Stimulated activated naive CD8-positive, alpha-beta T cell treated with anti-CD3 and anti-CD28 coated beads, Interleukin-15, Interleukin-2, amounts not matched to agents 100 ng/mL and 50 ng/mL, for 24 hours (primary cell): ENCODE measurements around the gene ZBTB7B.

Experiments used
- H3K27ac Mint-ChIP-seq: one replicate; pipeline ENCODE4 v1.8.0; 2021; ENCODE audit warnings: mild to moderate bottlenecking, mixed read lengths
- H3K27me3 Mint-ChIP-seq: one replicate; pipeline ENCODE4 v1.8.0; 2021; ENCODE audit warnings: mixed read lengths
- H3K36me3 Mint-ChIP-seq: one replicate; pipeline ENCODE4 v1.8.0; 2021; ENCODE audit warnings: low read depth, mixed read lengths
- H3K4me1 Mint-ChIP-seq: one replicate; pipeline ENCODE4 v1.8.0; 2021; ENCODE audit warnings: low read depth, mixed read lengths
- H3K4me3 Mint-ChIP-seq: one replicate; pipeline ENCODE4 v1.8.0; 2021; ENCODE audit warnings: mild to moderate bottlenecking, mixed read lengths
- H3K9me3 Mint-ChIP-seq: one replicate; pipeline ENCODE4 v1.8.0; 2021; ENCODE audit warnings: mixed read lengths

The ZBTB7B gene

DNA sequence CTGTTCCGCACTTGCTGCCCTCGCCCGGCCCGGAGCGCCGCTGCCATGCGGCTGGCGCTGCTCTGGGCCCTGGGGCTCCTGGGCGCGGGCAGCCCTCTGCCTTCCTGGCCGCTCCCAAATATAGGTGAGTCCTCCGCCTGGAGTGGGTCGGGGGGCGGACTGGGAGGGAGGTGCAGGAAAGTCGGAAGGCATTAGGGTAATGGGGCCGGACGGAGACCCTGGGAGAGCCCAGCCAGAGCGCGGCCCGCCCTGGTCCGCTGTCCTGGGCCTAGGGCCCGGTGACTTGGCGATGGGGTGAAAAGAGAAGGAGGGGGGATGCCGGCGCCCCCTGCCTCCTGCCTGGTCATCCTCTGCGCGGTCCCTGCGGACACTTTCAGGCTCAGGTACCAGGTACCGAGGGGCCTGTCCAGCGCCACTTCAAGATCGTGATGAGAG lies 48.8 kb downstream of the ZBTB7B start:
- Mint-ChIP-seq H3K27ac (no peak overlapping the region), H3K4me1 (peaks cover 31% of the 10 kb centered on the region), H3K27me3 (no peaks in the 10 kb centered on the region)

DNA sequence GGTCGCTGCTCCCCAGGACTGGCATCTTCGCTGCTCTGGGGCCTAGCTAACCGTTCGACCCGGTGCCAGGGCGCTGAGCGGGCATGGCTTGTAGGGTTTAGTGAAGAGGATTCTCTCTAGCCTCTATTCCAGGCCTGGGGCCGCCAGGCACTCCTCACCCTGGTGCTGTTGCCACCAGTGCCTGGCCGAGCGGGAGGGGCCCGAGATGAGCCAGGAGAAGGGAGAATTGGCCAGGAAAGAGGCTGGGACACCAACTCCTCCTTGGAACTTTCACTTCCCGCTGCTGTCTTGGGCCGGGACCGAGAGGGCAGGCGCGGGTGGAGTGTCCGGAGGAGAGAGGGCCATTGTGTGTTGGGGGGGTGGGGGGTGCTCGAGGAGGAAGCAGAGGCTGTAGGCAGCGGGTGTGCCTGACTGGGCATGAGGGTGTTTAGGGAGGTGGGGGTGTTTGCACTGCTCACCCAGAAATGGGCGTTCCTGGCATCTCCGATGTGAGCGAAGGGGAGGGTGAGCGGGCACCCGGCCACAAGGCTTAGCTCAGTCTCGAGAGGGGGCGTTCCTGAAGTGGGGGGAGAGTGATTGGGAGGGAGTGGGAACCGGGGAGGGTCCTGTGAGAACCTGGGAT lies 49.3 kb downstream of the ZBTB7B start:
- Mint-ChIP-seq H3K36me3 (peaks cover 5% of the 10 kb centered on the region), H3K27me3 (no peaks in the 10 kb centered on the region), H3K4me1 (peaks cover 31% of the 10 kb centered on the region), H3K27ac (peak overlapping the region; percentile 67), H3K4me3 (peak overlapping the region; percentile 85), H3K9me3 (no peaks in the 10 kb centered on the region)

More for the DNA sequence above, 48.8 kb downstream of the ZBTB7B start:
- Mint-ChIP-seq H3K9me3 (no peaks in the 10 kb centered on the region), H3K36me3 (peaks cover under 1% of the 10 kb centered on the region), H3K4me3 (peak overlapping the region; percentile 85)

DNA sequence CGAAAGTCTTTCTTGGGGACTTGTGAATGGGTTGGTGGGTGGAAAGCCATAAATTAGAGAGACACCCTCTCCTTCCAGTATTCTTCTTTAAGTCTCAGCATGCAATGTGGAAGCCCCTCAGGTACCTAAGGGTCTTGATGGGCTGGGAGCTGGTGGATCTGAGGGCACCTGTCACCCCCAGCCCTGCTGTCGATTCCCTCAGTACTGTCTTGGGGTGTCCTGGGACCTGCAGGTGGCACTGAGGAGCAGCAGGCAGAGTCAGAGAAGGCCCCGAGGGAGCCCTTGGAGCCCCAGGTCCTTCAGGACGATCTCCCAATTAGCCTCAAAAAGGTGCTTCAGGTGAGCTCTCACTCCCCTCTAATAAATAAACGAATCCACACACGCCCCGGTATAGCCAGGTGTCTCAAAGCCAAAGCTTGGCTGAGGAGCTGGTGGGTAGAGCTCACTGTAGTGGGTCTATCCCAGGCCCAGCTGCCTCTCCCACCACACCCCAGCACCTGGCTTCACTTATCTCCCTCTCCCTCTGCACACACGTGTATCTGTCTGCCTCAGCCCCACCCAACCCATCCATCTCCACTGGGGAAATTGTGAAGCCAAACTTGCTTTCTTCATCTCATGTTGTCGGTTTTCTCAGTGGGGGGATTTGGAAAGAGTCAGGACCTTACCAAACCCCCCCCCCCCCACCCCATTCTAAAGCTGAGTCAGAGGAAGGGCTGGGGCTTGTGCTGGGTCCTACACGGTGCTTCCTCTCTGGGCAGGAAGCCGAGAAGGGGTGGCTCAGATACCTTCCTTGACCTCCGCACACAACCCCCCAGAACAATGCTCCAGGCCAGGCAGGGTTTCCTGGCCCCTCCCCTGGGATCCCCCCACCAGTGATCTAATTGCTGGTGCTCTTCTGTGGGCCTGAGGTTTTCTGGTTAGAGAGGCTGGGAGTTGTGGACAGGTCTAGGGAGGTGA lies 50.1 kb downstream of the ZBTB7B start:
- Mint-ChIP-seq H3K27me3 (no peaks in the 10 kb centered on the region), H3K4me1 (peaks cover 31% of the 10 kb centered on the region), H3K4me3 (peak overlapping the region; percentile 85), H3K9me3 (no peaks in the 10 kb centered on the region), H3K36me3 (peaks cover 5% of the 10 kb centered on the region), H3K27ac (peak overlapping the region; percentile 67)

DNA sequence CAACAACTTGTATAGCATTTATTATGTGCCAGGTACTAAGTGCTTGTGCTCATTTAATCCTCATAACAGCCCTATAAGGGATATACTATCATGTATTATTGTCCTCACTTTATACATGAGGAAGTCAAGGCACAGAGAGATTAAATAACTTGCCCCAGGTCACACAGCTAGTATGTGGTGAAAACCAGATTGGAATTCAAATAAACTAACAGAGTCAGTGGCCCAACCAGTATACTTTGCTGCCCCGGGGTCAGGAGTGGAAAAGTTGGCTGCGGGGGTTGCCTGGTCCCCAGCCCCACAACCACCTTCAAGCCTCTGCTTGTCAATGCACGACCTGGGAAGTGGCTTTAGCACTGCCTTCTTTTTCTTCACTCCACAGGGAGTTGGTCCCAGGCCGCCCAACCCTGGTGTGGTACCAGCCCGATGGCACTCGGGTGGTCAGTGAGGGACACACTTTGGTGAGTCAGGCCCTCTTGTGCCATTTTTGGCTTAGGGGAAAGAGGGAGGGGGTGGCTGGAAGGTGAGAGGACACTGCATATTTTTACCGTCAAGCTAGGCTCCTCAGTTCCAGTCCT lies 51.0 kb downstream of the ZBTB7B start:
- Mint-ChIP-seq H3K27me3 (no peaks in the 10 kb centered on the region), H3K4me3 (no peak overlapping the region)

DNA sequence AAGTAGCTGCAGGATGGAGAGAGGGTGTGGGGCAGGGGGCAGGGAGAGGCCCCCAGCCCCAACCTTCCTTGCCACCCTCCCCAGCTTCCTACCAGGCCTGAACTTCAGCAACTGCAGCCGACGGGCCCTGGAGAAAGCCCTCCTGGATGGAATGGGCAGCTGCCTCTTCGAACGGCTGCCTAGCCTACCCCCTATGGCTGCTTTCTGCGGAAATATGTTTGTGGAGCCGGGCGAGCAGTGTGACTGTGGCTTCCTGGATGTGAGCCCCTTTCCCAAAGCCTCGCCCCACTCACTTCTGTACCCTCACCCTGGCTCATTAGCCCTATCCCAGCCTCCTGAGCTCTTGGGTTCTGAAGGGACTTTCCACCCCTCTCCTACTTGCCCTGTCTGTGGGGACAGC lies 54.5 kb downstream of the ZBTB7B start:
- Mint-ChIP-seq H3K36me3 (peaks cover 18% of the 10 kb centered on the region), H3K27ac (no peak overlapping the region), H3K4me1 (peaks cover 19% of the 10 kb centered on the region), H3K4me3 (no peak overlapping the region), H3K9me3 (no peaks in the 10 kb centered on the region), H3K27me3 (no peaks in the 10 kb centered on the region)

More for the DNA sequence above, 51.0 kb downstream of the ZBTB7B start:
- H3K27ac Mint-ChIP-seq: no peak overlapping the region
- peaks cover 11% of the 10 kb centered on the region for H3K36me3 Mint-ChIP-seq
- peaks cover 31% of the 10 kb centered on the region for H3K4me1 Mint-ChIP-seq
- no peaks in the 10 kb centered on the region for H3K9me3 Mint-ChIP-seq

DNA sequence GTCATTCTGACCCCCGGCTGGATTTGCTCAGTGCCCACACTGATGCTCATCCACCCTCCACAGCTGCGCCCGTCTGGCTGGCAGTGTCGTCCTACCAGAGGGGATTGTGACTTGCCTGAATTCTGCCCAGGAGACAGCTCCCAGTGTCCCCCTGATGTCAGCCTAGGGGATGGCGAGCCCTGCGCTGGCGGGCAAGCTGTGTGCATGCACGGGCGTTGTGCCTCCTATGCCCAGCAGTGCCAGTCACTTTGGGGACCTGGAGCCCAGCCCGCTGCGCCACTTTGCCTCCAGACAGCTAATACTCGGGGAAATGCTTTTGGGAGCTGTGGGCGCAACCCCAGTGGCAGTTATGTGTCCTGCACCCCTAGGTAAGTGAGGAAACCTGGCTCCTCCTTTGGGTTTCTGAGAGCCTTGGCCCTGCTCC lies 55.2 kb downstream of the ZBTB7B start:
- Mint-ChIP-seq H3K4me3 (no peak overlapping the region), H3K27ac (no peak overlapping the region), H3K9me3 (no peaks in the 10 kb centered on the region), H3K36me3 (peaks cover 18% of the 10 kb centered on the region), H3K27me3 (no peaks in the 10 kb centered on the region), H3K4me1 (peaks cover 18% of the 10 kb centered on the region)

DNA sequence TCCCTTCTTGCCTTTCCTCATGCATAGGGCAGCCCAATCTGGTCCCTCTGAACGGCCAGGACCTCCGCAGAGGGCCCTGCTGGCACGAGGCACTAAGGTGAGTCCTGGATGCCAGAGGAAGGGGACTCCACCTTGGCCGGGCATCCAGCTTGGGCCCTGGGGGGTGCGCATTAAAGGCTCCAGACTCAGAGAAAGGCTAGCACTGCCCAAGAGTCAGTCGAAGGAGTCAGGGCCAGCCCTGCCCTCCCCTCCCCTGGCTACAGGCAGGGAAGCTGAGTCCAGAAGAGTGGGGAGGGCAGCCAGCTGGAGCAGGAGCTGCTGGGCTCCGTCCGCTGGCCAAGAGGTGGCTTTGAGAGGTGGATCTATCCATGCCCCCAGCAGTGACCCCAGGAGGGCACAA lies 58.1 kb downstream of the ZBTB7B start:
- Mint-ChIP-seq H3K4me1 (peaks cover 30% of the 10 kb centered on the region), H3K4me3 (no peak overlapping the region), H3K36me3 (peaks cover 18% of the 10 kb centered on the region), H3K27me3 (no peaks in the 10 kb centered on the region), H3K27ac (no peak overlapping the region), H3K9me3 (no peaks in the 10 kb centered on the region)

DNA sequence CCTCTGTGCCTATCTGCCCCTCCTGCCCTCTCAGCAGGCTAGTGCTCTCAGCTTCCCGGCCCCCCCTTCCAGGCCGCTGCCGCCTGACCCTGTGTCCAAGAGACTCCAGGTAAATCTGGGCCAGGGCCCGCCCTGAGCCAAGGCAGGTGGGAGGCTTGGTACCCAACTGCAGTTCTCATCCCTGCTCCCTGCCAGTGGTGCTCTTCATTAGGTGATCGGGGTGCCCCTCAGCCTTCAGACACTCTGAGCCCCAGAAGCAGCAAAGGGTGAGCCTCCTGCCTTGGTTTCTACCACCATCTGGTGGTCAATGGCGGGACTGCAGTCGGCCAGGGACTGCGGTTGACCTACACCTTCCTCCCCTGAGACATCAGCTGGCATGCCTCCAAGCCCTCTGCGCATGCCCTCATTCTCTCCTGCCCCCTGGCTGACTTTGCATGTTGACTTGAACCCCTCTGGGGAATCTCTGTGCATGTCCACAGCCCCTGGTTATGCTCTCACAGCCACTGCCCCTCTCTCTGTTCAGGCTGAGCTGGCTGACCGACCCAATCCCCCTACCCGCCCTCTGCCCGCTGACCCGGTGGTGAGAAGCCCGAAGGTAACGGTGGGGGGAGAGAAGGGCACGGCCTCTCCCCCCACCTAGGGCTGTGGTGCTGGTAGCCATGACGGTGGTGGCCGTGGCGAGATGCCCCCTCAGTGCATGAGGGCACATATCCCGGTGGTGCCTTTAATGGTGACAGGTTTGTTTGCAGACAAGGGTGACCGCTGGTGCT lies 59.0 kb downstream of the ZBTB7B start:
- Mint-ChIP-seq H3K36me3 (peaks cover 15% of the 10 kb centered on the region), H3K9me3 (no peaks in the 10 kb centered on the region), H3K27ac (no peak overlapping the region), H3K27me3 (no peaks in the 10 kb centered on the region), H3K4me3 (no peak overlapping the region), H3K4me1 (peaks cover 30% of the 10 kb centered on the region)

DNA sequence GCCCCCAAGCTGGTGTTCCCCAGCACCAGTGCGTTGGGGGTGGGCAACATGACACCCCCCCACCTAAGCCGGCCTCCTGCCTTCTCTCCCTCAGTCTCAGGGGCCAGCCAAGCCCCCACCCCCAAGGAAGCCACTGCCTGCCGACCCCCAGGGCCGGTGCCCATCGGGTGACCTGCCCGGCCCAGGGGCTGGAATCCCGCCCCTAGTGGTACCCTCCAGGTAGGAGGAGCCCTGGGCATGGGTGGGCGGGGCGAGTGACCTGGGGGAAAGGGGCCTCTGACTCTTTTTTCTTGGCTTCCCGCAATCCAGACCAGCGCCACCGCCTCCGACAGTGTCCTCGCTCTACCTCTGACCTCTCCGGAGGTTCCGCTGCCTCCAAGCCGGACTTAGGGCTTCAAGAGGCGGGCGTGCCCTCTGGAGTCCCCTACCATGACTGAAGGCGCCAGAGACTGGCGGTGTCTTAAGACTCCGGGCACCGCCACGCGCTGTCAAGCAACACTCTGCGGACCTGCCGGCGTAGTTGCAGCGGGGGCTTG lies 59.6 kb downstream of the ZBTB7B start:
- Mint-ChIP-seq H3K4me1 (peaks cover 30% of the 10 kb centered on the region), H3K36me3 (peaks cover 13% of the 10 kb centered on the region), H3K4me3 (no peak overlapping the region), H3K27ac (no peak overlapping the region), H3K9me3 (no peaks in the 10 kb centered on the region), H3K27me3 (no peaks in the 10 kb centered on the region)

DNA sequence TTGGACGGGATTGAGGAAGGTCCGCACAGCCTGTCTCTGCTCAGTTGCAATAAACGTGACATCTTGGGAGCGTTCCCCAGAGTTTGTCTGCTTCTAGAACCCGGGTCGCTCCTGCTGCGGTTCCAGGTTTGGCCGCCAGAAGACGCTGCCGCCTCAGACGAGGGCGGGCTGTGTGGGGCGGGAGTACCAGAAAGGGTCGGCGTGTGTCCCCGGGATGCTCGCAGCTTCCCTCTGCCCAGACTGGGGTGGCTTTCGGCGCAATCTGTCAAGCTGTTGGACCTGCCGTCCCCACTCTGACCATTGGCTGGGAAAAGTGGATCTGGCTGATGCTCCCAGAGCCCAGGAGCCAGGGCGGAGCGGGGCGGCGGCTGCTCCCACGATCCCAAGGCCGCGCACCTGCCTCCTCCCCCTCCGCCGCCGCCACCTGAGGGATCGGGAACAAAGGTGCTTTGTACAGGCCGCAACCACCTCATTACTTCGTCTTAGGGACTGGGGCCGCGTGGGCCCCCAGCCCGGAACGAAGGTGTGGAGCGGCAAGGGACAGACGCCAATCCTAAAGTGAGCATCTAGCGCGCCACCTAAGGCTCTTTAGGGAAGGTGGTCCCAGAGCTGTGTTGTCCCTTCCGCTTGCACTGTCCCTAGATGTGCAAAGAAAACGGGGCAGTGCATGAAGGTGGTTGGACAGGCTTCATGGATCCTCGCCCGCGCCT lies 60.3 kb downstream of the ZBTB7B start:
- Mint-ChIP-seq H3K4me1 (peaks cover 30% of the 10 kb centered on the region), H3K36me3 (peaks cover 13% of the 10 kb centered on the region), H3K4me3 (peak overlapping the region; percentile 77), H3K9me3 (no peaks in the 10 kb centered on the region), H3K27me3 (no peaks in the 10 kb centered on the region), H3K27ac (peak overlapping the region; percentile 32)

DNA sequence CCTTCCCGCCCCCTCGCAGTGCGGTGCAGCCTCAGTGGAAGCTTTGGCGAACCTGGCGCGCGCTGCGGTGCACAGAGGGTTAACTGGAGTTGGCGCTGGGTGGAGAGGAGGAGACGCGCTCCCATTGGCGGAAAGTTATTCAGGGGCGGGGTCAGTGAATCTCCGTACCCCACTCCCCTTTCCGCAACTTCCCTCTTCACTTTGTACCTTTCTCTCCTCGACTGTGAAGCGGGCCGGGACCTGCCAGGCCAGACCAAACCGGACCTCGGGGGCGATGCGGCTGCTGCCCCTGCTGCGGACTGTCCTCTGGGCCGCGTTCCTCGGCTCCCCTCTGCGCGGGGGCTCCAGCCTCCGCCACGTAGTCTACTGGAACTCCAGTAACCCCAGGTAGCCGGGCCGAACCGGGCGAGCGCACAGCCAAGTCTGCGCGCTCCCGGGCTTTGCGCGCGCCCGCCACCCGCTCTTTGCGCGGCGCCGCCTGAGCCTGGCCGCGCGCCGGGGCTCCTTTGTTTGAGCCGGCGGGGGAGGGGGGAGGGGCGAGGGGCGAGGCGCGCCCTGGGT lies 61.0 kb downstream of the ZBTB7B start, which contains the start of gene EFNA4:
TSS of gene EFNA4 (plus strand) at position 191 of the 561 bp plus-strand sequence. CDS start at position 275, 84 bp downstream.
- H3K27ac Mint-ChIP-seq: peak within 1 kb of the TSS; percentile 32
- peak within 1 kb of the TSS; percentile 79 for H3K4me3 Mint-ChIP-seq
- peaks cover 30% of the 10 kb centered on the region for H3K4me1 Mint-ChIP-seq
- H3K36me3 Mint-ChIP-seq: peaks cover 7% of the 10 kb centered on the region
- no peaks in the 10 kb centered on the region for H3K27me3 Mint-ChIP-seq
- no peaks in the 10 kb centered on the region for H3K9me3 Mint-ChIP-seq

DNA sequence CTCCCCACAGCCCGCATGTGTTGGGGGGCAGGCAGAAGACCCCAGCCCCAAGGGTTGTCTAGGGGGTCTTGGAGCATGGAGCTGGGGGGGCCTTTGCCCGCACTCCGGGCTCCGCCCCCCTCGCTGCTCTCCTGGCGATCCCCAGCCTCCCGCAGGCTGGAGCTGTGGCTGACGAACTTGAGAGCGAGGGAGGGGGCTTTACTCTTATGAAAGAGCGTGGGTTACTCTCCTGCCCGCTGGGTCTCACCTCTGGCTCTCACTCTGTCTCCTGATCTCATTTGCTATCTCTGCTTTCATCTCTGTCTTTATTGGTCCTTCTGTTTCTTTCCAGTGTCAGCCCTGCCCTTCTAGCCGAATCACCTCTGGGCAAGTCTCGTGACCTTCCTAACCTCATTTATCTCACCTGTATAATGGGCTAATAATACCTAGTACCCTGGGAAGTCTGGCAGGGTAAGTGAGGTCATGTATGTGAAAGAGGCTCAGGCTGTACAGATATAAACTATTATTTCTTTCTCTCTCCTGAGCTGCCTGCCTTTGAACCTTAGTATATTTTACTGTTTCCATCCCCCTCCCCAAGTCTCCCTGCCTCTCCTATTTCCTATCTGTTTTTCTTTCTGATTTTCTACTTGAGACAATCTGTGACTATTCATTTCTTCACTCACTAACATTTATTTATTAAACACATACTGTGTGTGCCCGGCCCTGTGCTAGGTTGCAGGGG lies 61.7 kb downstream of the ZBTB7B start:
- H3K4me1 Mint-ChIP-seq: peaks cover 30% of the 10 kb centered on the region
- H3K27ac Mint-ChIP-seq: no peak overlapping the region
- no peaks in the 10 kb centered on the region for H3K27me3 Mint-ChIP-seq
- H3K4me3 Mint-ChIP-seq: peak overlapping the region; percentile 79
- no peaks in the 10 kb centered on the region for H3K9me3 Mint-ChIP-seq
- H3K36me3 Mint-ChIP-seq: peaks cover 5% of the 10 kb centered on the region

DNA sequence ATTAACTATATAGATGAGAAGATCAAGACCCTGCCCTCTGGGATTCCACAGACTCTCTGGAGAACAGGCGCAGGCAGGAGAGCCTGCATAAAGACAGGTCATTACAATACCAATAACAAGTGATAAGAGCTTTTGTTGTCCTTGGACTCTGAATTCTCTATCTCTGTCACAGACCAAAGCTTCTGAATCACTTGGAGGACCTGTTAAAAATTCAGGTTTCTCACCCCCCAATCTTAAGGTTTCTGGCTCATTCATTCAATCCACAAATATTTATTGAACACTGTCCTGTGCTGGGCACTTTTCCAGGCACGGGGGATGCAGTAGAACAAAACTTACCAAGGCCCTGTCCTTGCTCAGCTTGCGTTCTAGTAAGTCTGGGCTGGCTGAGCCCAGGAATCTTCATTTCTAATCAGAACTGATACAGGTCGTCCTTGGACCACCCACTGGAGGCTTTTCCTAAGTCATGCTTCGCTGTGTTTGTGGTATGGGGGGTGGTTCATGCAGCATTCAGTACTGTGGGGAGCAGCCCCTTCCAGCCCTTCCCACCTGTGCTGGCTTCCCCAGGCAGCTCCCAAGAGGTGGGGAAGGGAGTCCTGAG lies 62.3 kb downstream of the ZBTB7B start:
- peaks cover 5% of the 10 kb centered on the region for H3K36me3 Mint-ChIP-seq
- H3K27ac Mint-ChIP-seq: no peak overlapping the region
- H3K4me1 Mint-ChIP-seq: peaks cover 30% of the 10 kb centered on the region
- H3K4me3 Mint-ChIP-seq: peak overlapping the region; percentile 79
- no peaks in the 10 kb centered on the region for H3K9me3 Mint-ChIP-seq
- no peaks in the 10 kb centered on the region for H3K27me3 Mint-ChIP-seq
